ENCODE results near the gene CAND2.

DNA sequence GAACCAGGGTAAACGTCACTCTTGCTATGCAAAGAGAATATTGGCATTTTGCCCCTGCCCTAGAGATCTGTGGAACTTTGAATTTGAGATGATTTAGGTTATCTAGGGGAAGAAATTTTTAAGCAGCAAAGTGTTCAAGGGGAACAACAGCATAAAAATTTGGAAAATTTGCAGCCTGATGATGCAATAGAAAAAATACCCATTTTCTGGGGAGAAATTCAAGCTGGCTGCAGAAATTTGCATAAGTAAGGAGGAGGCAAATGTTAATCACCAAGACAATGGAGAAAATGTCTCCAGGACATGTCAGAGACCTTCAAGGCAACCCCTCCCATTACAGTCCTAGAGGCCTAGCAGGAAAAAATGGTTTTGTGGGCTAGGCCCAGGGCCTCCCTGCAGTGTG is 49.3 kb downstream of the CAND2 start:
- TF ChIP-seq, protein P1, sequence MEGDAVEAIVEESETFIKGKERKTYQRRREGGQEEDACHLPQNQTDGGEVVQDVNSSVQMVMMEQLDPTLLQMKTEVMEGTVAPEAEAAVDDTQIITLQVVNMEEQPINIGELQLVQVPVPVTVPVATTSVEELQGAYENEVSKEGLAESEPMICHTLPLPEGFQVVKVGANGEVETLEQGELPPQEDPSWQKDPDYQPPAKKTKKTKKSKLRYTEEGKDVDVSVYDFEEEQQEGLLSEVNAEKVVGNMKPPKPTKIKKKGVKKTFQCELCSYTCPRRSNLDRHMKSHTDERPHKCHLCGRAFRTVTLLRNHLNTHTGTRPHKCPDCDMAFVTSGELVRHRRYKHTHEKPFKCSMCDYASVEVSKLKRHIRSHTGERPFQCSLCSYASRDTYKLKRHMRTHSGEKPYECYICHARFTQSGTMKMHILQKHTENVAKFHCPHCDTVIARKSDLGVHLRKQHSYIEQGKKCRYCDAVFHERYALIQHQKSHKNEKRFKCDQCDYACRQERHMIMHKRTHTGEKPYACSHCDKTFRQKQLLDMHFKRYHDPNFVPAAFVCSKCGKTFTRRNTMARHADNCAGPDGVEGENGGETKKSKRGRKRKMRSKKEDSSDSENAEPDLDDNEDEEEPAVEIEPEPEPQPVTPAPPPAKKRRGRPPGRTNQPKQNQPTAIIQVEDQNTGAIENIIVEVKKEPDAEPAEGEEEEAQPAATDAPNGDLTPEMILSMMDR (conservative IDR thresholded peaks at IDR 0.05; ENCODE audit: low read depth in 2 of 2) = no peak
- no peak for TF ChIP-seq EZH2 (IDR thresholded peaks at IDR 0.05; ENCODE audit: low read depth, unreplicated experiment)
- TF ChIP-seq, protein P2, sequence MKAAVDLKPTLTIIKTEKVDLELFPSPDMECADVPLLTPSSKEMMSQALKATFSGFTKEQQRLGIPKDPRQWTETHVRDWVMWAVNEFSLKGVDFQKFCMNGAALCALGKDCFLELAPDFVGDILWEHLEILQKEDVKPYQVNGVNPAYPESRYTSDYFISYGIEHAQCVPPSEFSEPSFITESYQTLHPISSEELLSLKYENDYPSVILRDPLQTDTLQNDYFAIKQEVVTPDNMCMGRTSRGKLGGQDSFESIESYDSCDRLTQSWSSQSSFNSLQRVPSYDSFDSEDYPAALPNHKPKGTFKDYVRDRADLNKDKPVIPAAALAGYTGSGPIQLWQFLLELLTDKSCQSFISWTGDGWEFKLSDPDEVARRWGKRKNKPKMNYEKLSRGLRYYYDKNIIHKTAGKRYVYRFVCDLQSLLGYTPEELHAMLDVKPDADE (IDR thresholded peaks at IDR 0.05) = no peak
- no peak for TF ChIP-seq ZNF331 (CRISPR knock-in tag; IDR thresholded peaks at IDR 0.05; ENCODE audit: low read depth)
- no peak for TF ChIP-seq CREB1 (CRISPR knock-in tag; IDR thresholded peaks at IDR 0.05; ENCODE audit: low read depth)
- TF ChIP-seq POLR2AphosphoS5 (IDR thresholded peaks at IDR 0.05; ENCODE audit: low read depth) = no peak
- TF ChIP-seq, protein P3, sequence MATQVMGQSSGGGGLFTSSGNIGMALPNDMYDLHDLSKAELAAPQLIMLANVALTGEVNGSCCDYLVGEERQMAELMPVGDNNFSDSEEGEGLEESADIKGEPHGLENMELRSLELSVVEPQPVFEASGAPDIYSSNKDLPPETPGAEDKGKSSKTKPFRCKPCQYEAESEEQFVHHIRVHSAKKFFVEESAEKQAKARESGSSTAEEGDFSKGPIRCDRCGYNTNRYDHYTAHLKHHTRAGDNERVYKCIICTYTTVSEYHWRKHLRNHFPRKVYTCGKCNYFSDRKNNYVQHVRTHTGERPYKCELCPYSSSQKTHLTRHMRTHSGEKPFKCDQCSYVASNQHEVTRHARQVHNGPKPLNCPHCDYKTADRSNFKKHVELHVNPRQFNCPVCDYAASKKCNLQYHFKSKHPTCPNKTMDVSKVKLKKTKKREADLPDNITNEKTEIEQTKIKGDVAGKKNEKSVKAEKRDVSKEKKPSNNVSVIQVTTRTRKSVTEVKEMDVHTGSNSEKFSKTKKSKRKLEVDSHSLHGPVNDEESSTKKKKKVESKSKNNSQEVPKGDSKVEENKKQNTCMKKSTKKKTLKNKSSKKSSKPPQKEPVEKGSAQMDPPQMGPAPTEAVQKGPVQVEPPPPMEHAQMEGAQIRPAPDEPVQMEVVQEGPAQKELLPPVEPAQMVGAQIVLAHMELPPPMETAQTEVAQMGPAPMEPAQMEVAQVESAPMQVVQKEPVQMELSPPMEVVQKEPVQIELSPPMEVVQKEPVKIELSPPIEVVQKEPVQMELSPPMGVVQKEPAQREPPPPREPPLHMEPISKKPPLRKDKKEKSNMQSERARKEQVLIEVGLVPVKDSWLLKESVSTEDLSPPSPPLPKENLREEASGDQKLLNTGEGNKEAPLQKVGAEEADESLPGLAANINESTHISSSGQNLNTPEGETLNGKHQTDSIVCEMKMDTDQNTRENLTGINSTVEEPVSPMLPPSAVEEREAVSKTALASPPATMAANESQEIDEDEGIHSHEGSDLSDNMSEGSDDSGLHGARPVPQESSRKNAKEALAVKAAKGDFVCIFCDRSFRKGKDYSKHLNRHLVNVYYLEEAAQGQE (IDR thresholded peaks at IDR 0.05; ENCODE audit: unreplicated experiment) = no peak
- TF ChIP-seq, protein P4, sequence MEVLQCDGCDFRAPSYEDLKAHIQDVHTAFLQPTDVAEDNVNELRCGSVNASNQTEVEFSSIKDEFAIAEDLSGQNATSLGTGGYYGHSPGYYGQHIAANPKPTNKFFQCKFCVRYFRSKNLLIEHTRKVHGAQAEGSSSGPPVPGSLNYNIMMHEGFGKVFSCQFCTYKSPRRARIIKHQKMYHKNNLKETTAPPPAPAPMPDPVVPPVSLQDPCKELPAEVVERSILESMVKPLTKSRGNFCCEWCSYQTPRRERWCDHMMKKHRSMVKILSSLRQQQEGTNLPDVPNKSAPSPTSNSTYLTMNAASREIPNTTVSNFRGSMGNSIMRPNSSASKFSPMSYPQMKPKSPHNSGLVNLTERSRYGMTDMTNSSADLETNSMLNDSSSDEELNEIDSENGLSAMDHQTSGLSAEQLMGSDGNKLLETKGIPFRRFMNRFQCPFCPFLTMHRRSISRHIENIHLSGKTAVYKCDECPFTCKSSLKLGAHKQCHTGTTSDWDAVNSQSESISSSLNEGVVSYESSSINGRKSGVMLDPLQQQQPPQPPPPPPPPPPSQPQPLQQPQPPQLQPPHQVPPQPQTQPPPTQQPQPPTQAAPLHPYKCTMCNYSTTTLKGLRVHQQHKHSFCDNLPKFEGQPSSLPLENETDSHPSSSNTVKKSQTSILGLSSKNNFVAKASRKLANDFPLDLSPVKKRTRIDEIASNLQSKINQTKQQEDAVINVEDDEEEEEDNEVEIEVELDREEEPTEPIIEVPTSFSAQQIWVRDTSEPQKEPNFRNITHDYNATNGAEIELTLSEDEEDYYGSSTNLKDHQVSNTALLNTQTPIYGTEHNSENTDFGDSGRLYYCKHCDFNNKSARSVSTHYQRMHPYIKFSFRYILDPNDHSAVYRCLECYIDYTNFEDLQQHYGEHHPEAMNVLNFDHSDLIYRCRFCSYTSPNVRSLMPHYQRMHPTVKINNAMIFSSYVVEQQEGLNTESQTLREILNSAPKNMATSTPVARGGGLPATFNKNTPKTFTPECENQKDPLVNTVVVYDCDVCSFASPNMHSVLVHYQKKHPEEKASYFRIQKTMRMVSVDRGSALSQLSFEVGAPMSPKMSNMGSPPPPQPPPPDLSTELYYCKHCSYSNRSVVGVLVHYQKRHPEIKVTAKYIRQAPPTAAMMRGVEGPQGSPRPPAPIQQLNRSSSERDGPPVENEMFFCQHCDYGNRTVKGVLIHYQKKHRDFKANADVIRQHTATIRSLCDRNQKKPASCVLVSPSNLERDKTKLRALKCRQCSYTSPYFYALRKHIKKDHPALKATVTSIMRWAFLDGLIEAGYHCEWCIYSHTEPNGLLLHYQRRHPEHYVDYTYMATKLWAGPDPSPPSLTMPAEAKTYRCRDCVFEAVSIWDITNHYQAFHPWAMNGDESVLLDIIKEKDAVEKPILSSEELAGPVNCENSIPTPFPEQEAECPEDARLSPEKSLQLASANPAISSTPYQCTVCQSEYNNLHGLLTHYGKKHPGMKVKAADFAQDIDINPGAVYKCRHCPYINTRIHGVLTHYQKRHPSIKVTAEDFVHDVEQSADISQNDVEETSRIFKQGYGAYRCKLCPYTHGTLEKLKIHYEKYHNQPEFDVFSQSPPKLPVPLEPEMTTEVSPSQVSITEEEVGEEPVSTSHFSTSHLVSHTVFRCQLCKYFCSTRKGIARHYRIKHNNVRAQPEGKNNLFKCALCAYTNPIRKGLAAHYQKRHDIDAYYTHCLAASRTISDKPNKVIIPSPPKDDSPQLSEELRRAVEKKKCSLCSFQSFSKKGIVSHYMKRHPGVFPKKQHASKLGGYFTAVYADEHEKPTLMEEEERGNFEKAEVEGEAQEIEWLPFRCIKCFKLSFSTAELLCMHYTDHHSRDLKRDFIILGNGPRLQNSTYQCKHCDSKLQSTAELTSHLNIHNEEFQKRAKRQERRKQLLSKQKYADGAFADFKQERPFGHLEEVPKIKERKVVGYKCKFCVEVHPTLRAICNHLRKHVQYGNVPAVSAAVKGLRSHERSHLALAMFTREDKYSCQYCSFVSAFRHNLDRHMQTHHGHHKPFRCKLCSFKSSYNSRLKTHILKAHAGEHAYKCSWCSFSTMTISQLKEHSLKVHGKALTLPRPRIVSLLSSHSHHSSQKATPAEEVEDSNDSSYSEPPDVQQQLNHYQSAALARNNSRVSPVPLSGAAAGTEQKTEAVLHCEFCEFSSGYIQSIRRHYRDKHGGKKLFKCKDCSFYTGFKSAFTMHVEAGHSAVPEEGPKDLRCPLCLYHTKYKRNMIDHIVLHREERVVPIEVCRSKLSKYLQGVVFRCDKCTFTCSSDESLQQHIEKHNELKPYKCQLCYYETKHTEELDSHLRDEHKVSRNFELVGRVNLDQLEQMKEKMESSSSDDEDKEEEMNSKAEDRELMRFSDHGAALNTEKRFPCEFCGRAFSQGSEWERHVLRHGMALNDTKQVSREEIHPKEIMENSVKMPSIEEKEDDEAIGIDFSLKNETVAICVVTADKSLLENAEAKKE (CRISPR knock-in tag; IDR thresholded peaks at IDR 0.05) = no peak
- TF ChIP-seq JUNB (IDR thresholded peaks at IDR 0.05; ENCODE audit: unreplicated experiment) = no peak
- no peak for TF ChIP-seq EZH2phosphoT487 (IDR thresholded peaks at IDR 0.05; ENCODE audit: unreplicated experiment)
- TF ChIP-seq NANOG (IDR thresholded peaks at IDR 0.05; ENCODE audit: borderline replicate concordance) = no peak
- TF ChIP-seq ZNF114 (CRISPR knock-in tag; IDR thresholded peaks at IDR 0.05) = no peak
- no peak for TF ChIP-seq STAT1 (IDR thresholded peaks at IDR 0.05; ENCODE audit: unreplicated experiment)
